Mesendoderm (in vitro differentiated cells): ENCODE measurements around the gene LRRFIP1.

Experiments used
- DNase-seq: peaks from one replicate; pipeline ENCODE4 v3.0.0; 2013
- H2AK5ac ChIP-seq: 2 replicates; pipeline ENCODE4 v1.6.1; 2013; ENCODE audit warnings: low read length, inconsistent platforms
- H2BK120ac ChIP-seq: 2 replicates; pipeline ENCODE4 v1.6.1; 2013; ENCODE audit warnings: low read depth, mild to moderate bottlenecking, low read length, moderate library complexity, mixed read lengths
- H2BK15ac ChIP-seq: replicated peaks from 2 replicates; pipeline ENCODE4 v1.6.1; 2013; ENCODE audit warnings: low read depth, mild to moderate bottlenecking, moderate library complexity
- H2BK5ac ChIP-seq: 2 replicates; pipeline ENCODE4 v1.6.1; 2013; ENCODE audit warnings: low read length, inconsistent platforms
- H3K18ac ChIP-seq: 2 replicates; pipeline ENCODE4 v1.6.1; 2013; ENCODE audit warnings: mild to moderate bottlenecking, low read length, mixed read lengths
- H3K23ac ChIP-seq: one replicate; pipeline ENCODE4 v1.6.1; 2013; ENCODE audit warnings: low read length
- H3K27ac ChIP-seq: 2 replicates; pipeline ENCODE4 v1.5.1; 2013; ENCODE audit warnings: low read depth, mild to moderate bottlenecking, inconsistent platforms, low read length, moderate library complexity
- H3K27me3 ChIP-seq: 2 replicates; pipeline ENCODE4 v1.6.1; 2013; ENCODE audit warnings: low read length, control low read depth, mild to moderate bottlenecking, inconsistent platforms; ENCODE audit not compliant: insufficient read depth, poor library complexity
- H3K36me3 ChIP-seq: 2 replicates; pipeline ENCODE4 v1.6.1; 2013; ENCODE audit warnings: low read length, inconsistent platforms; ENCODE audit not compliant: control insufficient read depth, insufficient read depth
- H3K4ac ChIP-seq: one replicate; pipeline ENCODE4 v1.6.1; 2013; ENCODE audit warnings: low read depth, mild to moderate bottlenecking, low read length, moderate library complexity
- H3K4me1 ChIP-seq: 2 replicates; pipeline ENCODE4 v1.6.1; 2013; ENCODE audit warnings: low read depth, low read length, inconsistent platforms; ENCODE audit not compliant: control insufficient read depth
- H3K4me2 ChIP-seq: 2 replicates; pipeline ENCODE4 v1.6.1; 2013; ENCODE audit warnings: low read length
- H3K4me3 ChIP-seq: 2 replicates; pipeline ENCODE4 v1.5.1; 2013; ENCODE audit warnings: mild to moderate bottlenecking, low read length
- H3K56ac ChIP-seq: one replicate; pipeline ENCODE4 v1.6.1; 2013; ENCODE audit warnings: low read length
- H3K79me1 ChIP-seq: 2 replicates; pipeline ENCODE4 v1.6.1; 2013; ENCODE audit warnings: low read length, inconsistent platforms
- H3K79me2 ChIP-seq: 2 replicates; pipeline ENCODE4 v1.6.1; 2013; ENCODE audit warnings: mild to moderate bottlenecking, low read length; ENCODE audit not compliant: control insufficient read depth, insufficient read depth
- H3K9ac ChIP-seq: 2 replicates; pipeline ENCODE4 v1.6.1; 2013; ENCODE audit warnings: low read length, inconsistent platforms
- H4K5ac ChIP-seq: one replicate; pipeline ENCODE4 v1.6.1; 2013; ENCODE audit warnings: low read length
- H4K8ac ChIP-seq: one replicate; pipeline ENCODE4 v1.6.1; 2013; ENCODE audit warnings: low read depth, mild to moderate bottlenecking, control low read depth, low read length, moderate library complexity
- WGBS: extraction: QIAGEN DNeasy Blood & Tissue Kit; methylation state at CpG from one replicate; pipeline ENCODE4 v1.1.7; 2013; ENCODE audit warnings: low lambda C conversion rate, missing lambda C conversion rate; ENCODE audit not compliant: insufficient coverage; ENCODE audit errors: extremely low coverage; 5-methylcytosine and 5-hydroxymethylcytosine counted together

Gene LRRFIP1

GRCh38 chr2:237754626-237755248 is 127.3 kb downstream of the LRRFIP1 start:
- H3K23ac ChIP-seq: no peak overlapping the region
- H3K36me3 ChIP-seq: no peaks in the 10 kb centered on the region
- H3K27me3 ChIP-seq: no peaks in the 10 kb centered on the region
- no peak overlapping the region for H2BK5ac ChIP-seq
- H3K4me1 ChIP-seq: no peaks in the 10 kb centered on the region
- no peak overlapping the region for H3K4me3 ChIP-seq
- no peak overlapping the region for H3K4ac ChIP-seq
- WGBS: no CpG with 5 or more reads among the region's 12 CpGs
- H3K4me2 ChIP-seq: no peak overlapping the region
- no peak overlapping the region for H4K5ac ChIP-seq
- no peak overlapping the region for H3K27ac ChIP-seq
- no peak overlapping the region for H2AK5ac ChIP-seq
- H3K56ac ChIP-seq: no peak overlapping the region
- H3K79me1 ChIP-seq: no peaks in the 10 kb centered on the region
- H2BK15ac ChIP-seq: no peak overlapping the region
- H3K9ac ChIP-seq: no peak overlapping the region
- H3K79me2 ChIP-seq: no peaks in the 10 kb centered on the region
- no peak for DNase-seq
- H4K8ac ChIP-seq: no peak overlapping the region
- no peak overlapping the region for H2BK120ac ChIP-seq
- H3K18ac ChIP-seq: no peak overlapping the region

GRCh38 chr2:237757616-237758015 is 130.2 kb downstream of the LRRFIP1 start:
- Histone ChIP-seq H3K4ac (no peak overlapping the region), H2BK15ac (no peak overlapping the region), H3K36me3 (peaks cover 3% of the 10 kb centered on the region), H3K27me3 (no peaks in the 10 kb centered on the region), H3K27ac (no peak overlapping the region), H3K79me1 (no peaks in the 10 kb centered on the region), H2BK120ac (no peak overlapping the region), H3K4me3 (no peak overlapping the region), H2BK5ac (no peak overlapping the region), H3K56ac (no peak overlapping the region), H3K23ac (no peak overlapping the region), H4K5ac (no peak overlapping the region), H3K4me1 (no peaks in the 10 kb centered on the region), H3K18ac (no peak overlapping the region), H2AK5ac (no peak overlapping the region), H3K4me2 (no peak overlapping the region), H4K8ac (no peak overlapping the region), H3K9ac (no peak overlapping the region), H3K79me2 (no peaks in the 10 kb centered on the region)
- no CpG with 5 or more reads among the region's 10 CpGs for WGBS
- no peak for DNase-seq

GRCh38 chr2:237758185-237758584 is 130.8 kb downstream of the LRRFIP1 start:
- no CpG with 5 or more reads among the region's 10 CpGs for WGBS
- H2BK15ac ChIP-seq: no peak overlapping the region
- H3K36me3 ChIP-seq: peaks cover 3% of the 10 kb centered on the region
- H3K18ac ChIP-seq: no peak overlapping the region
- no peak overlapping the region for H4K5ac ChIP-seq
- no peak for DNase-seq
- no peaks in the 10 kb centered on the region for H3K4me1 ChIP-seq
- no peak overlapping the region for H3K4ac ChIP-seq
- no peaks in the 10 kb centered on the region for H3K79me2 ChIP-seq
- no peak overlapping the region for H3K27ac ChIP-seq
- no peak overlapping the region for H3K4me3 ChIP-seq
- no peaks in the 10 kb centered on the region for H3K79me1 ChIP-seq
- H2BK5ac ChIP-seq: no peak overlapping the region
- H3K9ac ChIP-seq: no peak overlapping the region
- H2BK120ac ChIP-seq: no peak overlapping the region
- H3K4me2 ChIP-seq: no peak overlapping the region
- no peak overlapping the region for H3K56ac ChIP-seq
- no peak overlapping the region for H4K8ac ChIP-seq
- H3K27me3 ChIP-seq: no peaks in the 10 kb centered on the region
- H2AK5ac ChIP-seq: no peak overlapping the region
- H3K23ac ChIP-seq: no peak overlapping the region

- no peak overlapping the region for H3K4ac ChIP-seq
- peaks cover 3% of the 10 kb centered on the region for H3K36me3 ChIP-seq
- no peak overlapping the region for H3K9ac ChIP-seq
- H2AK5ac ChIP-seq: no peak overlapping the region
- H3K27ac ChIP-seq: no peak overlapping the region
- no peak overlapping the region for H3K18ac ChIP-seq
- H4K5ac ChIP-seq: no peak overlapping the region
- no CpG with 5 or more reads among the region's 10 CpGs for WGBS
- H3K4me1 ChIP-seq: no peaks in the 10 kb centered on the region
- H3K4me3 ChIP-seq: no peak overlapping the region
- no peaks in the 10 kb centered on the region for H3K79me1 ChIP-seq
- no peak overlapping the region for H3K56ac ChIP-seq
- no peak for DNase-seq
- no peaks in the 10 kb centered on the region for H3K79me2 ChIP-seq
- H2BK15ac ChIP-seq: no peak overlapping the region
- no peak overlapping the region for H2BK120ac ChIP-seq
- no peaks in the 10 kb centered on the region for H3K27me3 ChIP-seq
- H3K23ac ChIP-seq: no peak overlapping the region
- H4K8ac ChIP-seq: no peak overlapping the region
- H2BK5ac ChIP-seq: no peak overlapping the region
- H3K4me2 ChIP-seq: no peak overlapping the region
These were observed 131.8 kb downstream of the LRRFIP1 start for GRCh38 chr2:237759176-237759575.

GRCh38 chr2:237760506-237761502 is 133.4 kb downstream of the LRRFIP1 start:
- no peaks in the 10 kb centered on the region for H3K79me2 ChIP-seq
- no peaks in the 10 kb centered on the region for H3K4me1 ChIP-seq
- H4K5ac ChIP-seq: no peak overlapping the region
- no peak overlapping the region for H3K4me3 ChIP-seq
- H3K56ac ChIP-seq: no peak overlapping the region
- no peak overlapping the region for H3K4ac ChIP-seq
- no peaks in the 10 kb centered on the region for H3K79me1 ChIP-seq
- H3K18ac ChIP-seq: no peak overlapping the region
- no peak overlapping the region for H2BK15ac ChIP-seq
- no peak overlapping the region for H3K23ac ChIP-seq
- no peak overlapping the region for H2BK5ac ChIP-seq
- no peak overlapping the region for H4K8ac ChIP-seq
- H3K27me3 ChIP-seq: no peaks in the 10 kb centered on the region
- no peak overlapping the region for H3K27ac ChIP-seq
- H2BK120ac ChIP-seq: no peak overlapping the region
- H3K36me3 ChIP-seq: peaks cover 3% of the 10 kb centered on the region
- H2AK5ac ChIP-seq: no peak overlapping the region
- H3K4me2 ChIP-seq: no peak overlapping the region
- no peak for DNase-seq
- no peak overlapping the region for H3K9ac ChIP-seq
- no CpG with 5 or more reads among the region's 23 CpGs for WGBS
